HG03025 (cell line): ENCODE data around the gene GBP5.
"Not testable (repeated sequence)": the region's sequence is repeated elsewhere in the genome, so short reads cannot be mapped to it uniquely, and the experiment has no call there.

ENCODE experiments used
- ATAC-seq: cut with Tn5 transposase; IDR thresholded peaks from one replicate; pipeline ENCODE4 v1.9.1; 2021; ENCODE audit warnings: mild to moderate bottlenecking, moderate library complexity; ENCODE audit not compliant: unreplicated experiment, low FRiP score

The GBP5 gene, protein sequence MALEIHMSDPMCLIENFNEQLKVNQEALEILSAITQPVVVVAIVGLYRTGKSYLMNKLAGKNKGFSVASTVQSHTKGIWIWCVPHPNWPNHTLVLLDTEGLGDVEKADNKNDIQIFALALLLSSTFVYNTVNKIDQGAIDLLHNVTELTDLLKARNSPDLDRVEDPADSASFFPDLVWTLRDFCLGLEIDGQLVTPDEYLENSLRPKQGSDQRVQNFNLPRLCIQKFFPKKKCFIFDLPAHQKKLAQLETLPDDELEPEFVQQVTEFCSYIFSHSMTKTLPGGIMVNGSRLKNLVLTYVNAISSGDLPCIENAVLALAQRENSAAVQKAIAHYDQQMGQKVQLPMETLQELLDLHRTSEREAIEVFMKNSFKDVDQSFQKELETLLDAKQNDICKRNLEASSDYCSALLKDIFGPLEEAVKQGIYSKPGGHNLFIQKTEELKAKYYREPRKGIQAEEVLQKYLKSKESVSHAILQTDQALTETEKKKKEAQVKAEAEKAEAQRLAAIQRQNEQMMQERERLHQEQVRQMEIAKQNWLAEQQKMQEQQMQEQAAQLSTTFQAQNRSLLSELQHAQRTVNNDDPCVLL

DNA sequence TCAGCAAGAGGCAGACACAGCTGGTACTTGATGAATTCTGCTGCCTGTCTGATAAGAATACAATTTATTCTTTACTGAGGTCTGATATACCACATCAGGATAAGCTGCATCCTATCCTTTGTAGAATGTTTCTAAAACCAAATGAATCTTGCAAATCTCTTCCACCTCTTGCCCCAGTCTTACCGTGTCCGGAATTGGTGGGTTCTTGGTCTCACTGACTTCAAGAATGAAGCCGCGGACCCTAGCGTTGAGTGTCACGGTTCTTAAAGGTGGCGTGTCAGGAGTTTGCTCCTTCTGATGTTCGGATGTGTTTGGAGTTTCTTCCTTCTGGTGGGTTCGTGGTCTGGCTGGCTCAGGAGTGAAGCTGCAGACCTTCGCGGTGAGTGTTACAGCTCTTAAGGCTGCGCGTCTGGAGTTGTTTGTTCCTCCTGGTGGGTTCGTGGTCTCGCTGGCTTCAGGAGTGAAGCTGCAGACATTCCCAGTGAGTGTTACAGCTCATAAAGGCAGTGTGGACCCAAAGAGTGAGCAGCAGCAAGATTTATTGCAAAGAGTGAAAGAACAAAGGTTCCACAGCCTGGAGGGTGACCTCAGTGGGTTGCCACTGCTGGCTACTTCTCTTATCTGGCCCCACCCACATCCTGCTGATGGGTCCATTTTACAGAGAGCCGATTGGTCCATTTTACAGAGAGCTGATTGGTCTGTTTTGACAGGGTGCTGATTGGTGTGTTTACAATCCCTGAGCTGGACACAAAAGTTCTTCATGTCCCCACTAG, at the start of gene GBP5:
GBP5 (minus strand) TSS at position 592 of the 773 bp plus-strand sequence. CDS start 3,305 bp downstream, outside the sequence.
- not testable (repeated sequence) for ATAC-seq

DNA sequence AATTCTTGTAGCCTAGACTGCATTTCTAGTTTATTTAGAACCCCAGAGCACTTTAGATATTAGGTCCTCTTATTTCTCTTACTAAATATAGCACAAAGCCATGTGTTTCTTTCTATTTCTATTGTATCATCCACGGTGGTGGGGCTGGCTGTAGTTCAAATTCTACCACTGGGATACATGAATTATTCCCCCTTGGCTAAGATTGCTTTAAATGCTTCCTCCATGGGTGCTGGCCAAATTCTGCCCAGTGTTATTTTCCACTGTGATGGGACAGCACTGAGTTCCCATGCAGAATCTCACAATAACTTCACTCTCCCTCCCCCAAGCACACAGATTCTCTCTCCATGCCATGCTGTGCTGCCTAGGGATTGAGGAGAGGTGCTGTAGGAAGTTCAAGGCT, 49.7 kb upstream of the GBP5 start:
- no peak for ATAC-seq

DNA sequence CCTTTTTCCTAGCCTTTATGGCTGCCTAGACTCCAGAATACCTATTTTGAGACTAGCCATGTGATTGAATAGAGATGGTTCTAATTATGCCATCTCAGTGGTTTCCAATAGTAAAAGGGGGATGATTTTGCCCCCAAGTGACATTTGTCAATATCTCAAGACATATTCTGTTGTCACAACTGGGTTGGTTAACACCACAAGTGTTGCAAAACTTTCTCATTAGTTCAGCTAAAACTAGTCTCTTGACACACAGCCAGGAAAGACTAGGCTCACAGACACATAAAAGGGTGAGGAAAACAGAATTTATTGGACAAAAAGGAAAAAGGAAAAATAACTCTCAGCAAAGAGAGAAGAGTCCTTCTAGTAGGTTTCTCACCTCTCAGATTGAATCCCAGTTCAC, 39.9 kb upstream of the GBP5 start:
- ATAC-seq: no peak

DNA sequence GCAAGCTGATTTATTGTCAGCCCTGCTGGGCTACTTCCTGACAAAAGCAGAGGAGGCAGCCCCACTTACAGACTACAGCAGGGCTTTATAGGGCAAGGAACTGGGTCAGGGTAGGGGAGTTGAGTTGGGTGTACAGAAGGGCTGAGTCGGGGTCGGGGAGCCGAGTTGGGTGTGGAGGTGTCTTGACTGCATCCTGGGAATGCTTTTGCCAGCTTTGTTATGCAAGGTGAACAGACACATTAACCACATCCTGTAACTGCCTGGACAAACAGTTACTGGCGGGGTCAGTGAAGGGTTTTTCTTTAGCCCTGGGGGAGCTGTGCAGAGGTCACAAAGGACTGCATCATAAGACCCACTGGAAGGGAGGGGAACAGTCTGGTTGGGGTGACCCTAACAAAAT, 39.1 kb upstream of the GBP5 start:
- ATAC-seq: no peak

DNA sequence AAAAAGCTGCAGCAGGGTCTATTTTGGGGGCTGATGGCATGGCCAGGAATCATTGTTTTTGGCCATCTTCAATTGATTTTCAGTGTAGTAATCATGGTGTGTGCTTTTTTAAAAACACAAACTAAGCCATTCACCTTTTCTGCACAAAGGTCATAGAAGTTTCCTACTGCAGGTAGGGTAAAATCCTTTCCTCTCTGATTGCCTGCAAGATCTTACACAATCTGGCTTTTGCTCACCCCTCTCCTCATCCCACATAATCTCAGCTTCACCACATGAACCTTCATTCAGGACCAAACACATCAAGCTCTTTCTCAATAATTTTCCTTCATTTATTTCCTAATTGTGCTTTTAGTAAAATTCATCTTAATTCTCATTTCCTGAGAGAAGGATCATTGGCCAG, 38.3 kb upstream of the GBP5 start:
- no peak for ATAC-seq

DNA sequence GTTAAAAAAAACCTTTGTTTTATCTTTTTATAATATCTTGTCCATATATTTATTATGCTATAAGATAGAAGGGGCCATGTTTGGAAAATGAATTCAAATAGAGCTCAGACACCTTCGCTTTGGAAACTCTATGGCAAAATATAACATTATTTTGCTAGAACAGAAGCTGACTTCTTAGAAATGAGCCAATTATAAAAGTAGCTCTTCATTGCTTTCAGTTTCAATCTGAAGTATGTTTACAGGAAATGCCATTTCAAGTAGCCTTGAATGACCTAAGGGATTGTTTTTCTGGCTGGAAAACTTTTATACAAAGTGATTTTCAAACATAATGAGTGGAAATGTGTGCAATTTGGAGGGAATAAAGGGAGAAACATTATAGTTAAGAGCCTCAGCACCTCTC, 37.8 kb upstream of the GBP5 start:
- ATAC-seq: peak; percentile 89

DNA sequence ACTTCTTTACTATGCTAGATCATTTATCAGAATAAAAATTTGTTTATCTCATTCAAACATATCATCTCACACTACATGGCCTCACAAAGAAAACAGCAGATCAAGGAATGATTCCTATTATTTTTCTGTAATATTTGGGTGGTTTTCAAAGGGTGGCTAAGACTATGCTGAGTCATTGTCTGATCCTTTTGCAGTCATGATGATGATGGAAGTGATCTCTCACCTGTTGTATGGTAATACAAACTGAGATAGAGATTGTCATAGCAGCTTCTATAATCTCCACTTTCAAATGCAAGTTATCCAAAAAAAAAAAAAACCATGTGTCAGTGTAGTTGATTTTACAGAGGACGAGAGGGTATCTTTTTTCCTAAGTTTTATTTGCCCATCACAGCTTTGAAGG, 37.2 kb upstream of the GBP5 start:
- no peak for ATAC-seq

DNA sequence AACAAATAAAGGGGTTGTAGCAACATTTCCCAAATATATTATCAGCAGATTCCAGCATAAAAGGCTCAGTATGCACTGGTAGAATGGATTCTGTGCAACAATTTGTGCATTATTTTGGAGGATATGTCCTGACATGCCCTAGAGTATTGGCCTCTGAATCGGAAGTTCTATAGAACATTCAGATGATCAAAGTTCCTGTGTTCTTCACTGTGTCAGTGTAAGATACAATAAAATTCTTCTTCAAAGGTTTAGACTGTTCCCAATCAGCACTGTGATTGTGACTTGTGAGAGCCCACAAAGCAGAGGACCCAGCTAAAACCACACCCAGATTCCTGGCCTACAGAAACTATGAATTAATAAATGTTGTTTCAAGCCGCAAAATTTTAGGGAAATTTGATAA, 33.6 kb upstream of the GBP5 start:
- ATAC-seq: no peak

DNA sequence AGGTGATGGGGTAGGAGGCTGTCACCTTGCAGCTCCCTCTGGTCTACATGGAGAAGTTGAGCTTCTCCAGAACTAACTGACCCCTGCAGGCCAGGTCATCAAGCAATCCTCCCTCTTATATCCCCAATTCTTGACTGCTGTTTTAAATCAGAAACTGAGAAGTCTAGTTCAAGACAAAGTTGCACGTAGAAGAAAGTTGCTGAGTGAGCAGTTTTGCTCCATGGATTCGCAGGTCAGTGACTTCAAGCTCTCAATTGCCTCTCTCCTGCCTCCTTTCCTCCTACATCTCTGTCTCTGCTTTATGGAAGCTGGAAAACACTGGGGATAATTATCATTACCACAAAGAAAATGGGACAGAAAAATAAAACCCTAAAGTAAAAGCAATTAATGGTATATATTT, 32.8 kb upstream of the GBP5 start:
- no peak for ATAC-seq

DNA sequence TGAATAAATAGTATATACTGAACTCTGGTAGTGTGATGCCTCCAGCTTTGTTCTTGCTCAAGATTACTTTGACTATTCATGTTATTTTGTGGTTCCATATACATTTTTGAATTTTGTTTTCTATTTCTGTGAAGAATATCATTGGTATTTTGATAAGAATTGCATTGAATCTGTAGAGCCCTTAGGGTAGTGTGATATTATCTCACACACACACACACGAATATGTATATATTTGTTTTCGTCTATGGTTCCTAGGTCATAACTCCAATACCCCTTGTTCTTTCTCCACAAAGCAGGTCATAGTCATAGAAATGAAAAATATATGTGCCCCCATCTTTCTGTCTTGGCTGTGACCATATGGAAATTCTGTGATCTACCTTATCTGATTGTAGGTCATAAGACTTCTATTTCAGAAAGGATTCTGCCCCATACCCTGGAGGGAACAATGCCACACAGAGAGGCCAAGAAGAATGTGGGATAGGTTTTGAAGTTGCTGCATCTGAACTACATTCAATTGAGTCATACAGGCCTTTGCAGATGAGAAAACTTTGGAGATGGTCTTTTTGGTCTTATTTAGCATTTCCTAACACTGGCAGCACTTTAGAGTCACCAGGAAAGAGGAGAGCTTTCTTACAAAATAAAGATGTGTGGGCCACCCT, 32.0 kb upstream of the GBP5 start:
- no peak for ATAC-seq

DNA sequence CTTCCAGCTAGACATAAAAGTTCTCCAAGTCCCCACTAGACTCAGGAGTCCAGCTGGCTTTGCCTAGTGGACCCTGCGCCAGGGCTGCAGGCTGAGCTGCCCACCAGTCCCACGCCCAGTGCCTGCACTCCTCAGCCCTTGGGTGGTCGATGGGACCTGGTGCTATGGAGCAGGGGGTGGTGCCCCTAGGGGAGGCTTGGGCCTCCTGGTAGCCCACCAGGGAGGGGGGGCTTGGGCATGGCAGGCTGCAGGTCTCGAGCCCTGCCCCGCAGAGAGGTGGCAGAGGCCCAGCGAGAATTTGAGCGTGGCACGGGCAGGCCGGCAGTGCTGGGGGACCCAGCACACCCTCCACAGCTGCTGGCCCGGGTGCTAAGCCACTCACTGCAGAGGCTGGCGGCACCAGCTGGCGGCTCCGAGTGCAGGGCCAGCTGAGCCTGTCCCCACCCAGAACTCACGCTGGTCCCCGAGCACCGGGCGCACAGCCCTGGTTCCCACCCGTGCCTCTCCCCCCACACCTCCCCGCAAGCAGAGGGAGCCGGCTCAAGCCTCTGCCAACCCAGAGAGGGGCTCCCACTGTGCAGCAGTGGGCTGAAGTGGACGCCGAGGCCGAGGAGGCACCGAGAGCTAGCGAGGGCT, 30.2 kb upstream of the GBP5 start:
- no peak for ATAC-seq

DNA sequence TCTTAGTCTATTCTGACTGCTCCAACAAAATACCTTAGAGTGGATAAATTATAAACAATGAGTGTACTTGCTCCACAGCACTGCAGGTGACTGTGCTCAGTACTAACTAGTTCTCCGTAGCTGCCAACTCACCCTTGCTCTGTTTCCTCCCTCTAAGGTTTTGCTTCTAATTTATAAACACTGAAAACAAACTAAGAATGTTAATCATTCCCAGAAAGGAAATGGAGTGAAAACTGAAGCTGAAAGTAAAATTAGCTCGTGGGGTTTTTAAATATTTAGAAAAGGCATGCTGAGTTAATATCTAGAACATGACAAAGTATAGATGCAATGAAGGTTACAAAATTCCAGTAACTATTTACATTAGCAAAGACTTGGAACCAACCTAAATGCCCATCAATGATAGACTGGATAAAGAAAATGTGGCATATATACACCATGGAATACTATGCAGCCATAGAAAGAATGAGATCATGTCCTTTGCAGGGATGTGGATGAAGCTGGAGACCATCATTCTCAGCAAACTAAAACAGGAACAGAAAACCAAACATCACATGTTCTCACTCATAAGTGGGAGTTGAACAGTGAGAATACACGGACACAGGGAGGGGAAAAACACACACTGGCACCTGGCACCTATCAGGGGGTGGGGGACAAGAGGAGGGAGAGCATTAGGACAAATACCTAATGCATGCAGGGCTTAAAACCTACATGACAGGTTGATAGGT, 27.2 kb upstream of the GBP5 start:
- ATAC-seq: peak; percentile 81

DNA sequence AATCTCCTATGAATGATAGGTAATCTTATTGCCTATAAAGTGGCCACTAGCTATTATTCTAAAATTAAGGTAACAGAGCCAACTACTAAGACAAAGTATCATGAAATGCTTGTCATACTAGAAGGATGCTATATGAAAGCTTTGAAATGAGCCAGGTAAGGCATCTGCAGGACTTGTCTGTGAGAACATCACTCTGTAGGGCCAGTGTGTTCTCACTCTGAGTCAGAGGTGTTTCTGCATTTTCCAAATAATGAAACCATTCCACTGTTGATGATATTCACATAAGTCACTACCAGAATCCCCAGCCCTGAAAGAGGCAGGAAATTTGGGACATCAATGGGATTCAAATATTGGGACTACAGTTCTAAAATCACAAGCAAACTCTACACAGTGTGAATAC, 25.8 kb upstream of the GBP5 start:
- no peak for ATAC-seq

DNA sequence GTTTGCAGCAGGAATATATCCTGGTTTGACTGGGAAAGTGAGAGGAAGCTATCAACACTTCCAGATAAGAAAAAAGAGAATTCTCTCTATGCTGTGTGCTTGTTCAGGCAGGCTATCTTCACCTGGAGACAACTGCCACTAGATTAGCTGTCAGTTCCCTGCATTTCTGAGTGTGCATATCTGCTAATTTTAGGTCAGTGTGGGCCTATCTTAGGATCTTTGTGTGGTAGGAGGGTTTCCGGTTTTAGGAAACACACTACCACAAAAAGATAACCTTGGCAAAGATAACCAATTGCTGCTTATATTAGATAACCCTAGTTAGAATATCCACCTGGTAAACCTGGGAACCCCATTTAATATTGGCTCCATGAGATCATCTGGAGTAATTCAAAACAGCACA, 22.5 kb upstream of the GBP5 start:
- ATAC-seq: no peak

DNA sequence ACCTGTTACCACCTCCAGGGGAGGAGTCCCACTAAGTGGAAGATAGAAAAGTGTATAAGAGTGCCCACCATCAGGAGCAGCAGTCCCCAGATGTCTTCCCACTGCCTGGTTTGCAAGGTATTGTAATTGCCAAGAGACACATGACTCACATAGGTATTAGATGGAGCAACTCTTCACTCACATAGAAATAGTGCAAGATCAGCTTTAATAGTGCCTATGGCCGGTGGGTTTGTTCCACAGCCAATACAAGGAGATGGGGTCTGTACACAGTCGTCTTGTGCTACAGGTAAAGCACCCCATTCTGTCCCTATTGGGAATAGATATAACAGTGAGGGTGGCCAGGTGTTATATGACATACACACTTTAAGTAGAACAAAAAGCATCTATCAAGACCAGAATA, 18.6 kb upstream of the GBP5 start:
- ATAC-seq: no peak

DNA sequence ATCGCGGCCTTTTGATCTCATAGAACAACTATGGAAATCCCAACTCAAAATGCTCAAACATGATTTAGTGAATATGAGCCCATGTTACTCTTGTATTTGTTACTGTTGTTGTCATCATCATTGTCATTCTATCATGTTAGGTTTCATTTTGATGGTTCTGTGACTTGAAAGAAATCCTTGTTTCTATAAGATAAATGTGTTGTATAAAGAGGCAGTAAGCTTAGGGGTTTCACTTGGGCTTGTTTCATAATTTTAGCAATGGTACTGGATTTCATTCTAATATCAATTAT, 15.3 kb upstream of the GBP5 start:
- no peak for ATAC-seq

DNA sequence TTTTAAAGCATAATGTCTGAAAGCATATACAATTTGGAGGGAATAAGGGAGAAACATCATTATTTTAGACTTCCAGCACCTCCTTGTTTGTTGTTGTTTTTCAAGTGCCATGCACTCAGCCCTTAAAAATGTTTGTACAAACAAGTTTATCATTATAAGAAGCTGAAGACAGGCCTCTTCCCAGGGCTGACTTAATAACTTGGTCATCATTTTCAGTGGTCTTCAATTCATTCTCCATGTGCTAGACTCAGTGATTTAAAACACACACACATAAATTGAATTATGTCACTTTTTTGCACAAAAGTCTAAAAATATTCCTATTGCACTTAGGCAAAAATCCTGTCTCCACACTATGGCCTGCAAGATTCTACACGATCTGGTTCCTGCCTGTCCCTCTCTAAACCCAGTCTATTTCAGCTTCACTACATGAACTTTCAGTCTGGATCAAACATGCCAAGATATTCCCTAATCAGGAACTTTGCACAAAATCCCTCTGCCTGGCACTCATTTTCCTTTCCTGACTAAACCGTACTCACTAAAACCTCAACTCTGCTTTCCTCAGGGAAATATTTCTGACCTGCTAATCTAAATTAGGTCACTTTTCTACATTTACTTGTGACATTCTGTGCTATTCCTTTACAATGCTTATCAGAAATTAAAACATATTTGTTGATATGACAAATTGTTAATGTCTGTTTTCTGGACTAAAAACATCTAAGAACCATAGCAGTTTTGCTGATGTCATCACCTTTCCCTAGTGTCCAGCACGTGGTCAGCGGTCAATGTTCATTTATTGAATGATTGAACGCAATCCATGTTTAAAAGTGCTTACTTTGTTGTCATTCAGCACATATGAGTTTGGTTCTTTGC, 14.8 kb upstream of the GBP5 start:
- peak; percentile 9 for ATAC-seq

DNA sequence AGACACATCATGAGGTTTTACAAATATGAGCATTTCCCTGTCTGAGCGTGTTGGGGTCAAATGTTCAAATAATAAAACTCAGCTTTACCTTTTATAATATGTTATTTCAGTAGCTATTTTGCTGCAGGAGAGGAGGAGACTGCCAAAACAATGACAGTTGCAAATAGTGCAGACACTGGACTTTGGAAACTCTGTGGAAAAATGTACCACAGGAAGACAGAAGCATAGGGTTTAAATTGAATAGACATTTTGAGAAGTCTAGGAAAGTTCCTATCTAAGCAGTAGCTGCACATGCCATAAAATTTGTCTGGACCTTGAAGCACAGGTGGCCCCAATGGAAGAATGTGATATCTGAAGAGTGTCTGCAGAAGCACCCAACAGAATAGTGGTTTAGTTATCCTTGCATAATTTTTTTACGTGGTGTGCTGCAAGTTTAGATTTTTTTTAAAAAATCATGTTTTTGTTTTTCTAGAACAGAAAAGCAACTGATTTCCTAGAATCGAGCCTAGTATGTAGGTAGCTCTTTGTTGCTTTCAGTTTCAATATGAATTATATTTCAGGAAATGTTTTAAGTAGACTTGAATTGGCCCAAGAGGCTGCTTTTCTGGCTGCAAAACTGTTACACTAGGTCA, 14.0 kb upstream of the GBP5 start:
- peak; percentile 93 for ATAC-seq
